Mesothelial cell of epicardium (in vitro differentiated cells): ENCODE measurements around the gene HTRA1. TPM values are rescaled to one million over a fixed set of nuclear protein-coding genes. Genes with fewer than 3 reads are reported as not detected.

Experiments used
- DNase-seq, 2 experiments: peaks; one replicate each; pipeline ENCODE4 v3.0.0; 2021; ENCODE audit warnings: low spot score in 2 of 2; ENCODE audit not compliant: unreplicated experiment in 2 of 2
- H3K27ac Mint-ChIP-seq: 2 replicates; pipeline ENCODE4 v1.8.0; 2021; ENCODE audit warnings: mixed read lengths
- H3K27me3 Mint-ChIP-seq: 2 replicates; pipeline ENCODE4 v1.8.0; 2021; ENCODE audit warnings: low read depth, mixed read lengths
- H3K36me3 Mint-ChIP-seq: 2 replicates; pipeline ENCODE4 v1.8.0; 2021; ENCODE audit warnings: mixed read lengths
- H3K4me1 Mint-ChIP-seq: 2 replicates; pipeline ENCODE4 v1.8.0; 2021; ENCODE audit warnings: mixed read lengths
- H3K4me3 Mint-ChIP-seq: 2 replicates; pipeline ENCODE4 v1.8.0; 2021; ENCODE audit warnings: mild to moderate bottlenecking, moderate library complexity, mixed read lengths
- H3K9me3 Mint-ChIP-seq: 2 replicates; pipeline ENCODE4 v1.8.0; 2021; ENCODE audit warnings: mixed read lengths
- CTCF ChIP-seq: fragments of 200-600 bp; sonication (generic); IDR thresholded peaks from one replicate; pipeline ENCODE4 v1.5.0; 2021; ENCODE audit warnings: antibody characterized with exemption; ENCODE audit not compliant: unreplicated experiment
- total RNA-seq: library from RNA; stranded (reverse); gene quantifications from 3 replicates; pipeline ENCODE4 v1.2.1, GENCODE V29; 2021

HTRA1 gene
- total RNA-seq, 1 donor from 2014 or later: 12.2 TPM

- DNase-seq: no peak
These were observed 14.5 kb upstream of the HTRA1 start for GRCh38 chr10:122446668-122447423.

GRCh38 chr10:122448600-122448999 lies 12.8 kb upstream of the HTRA1 start:
- no peak for DNase-seq
- H3K36me3 Mint-ChIP-seq: no peaks in the 10 kb centered on the region

More at GRCh38 chr10:122446668-122447423, 14.5 kb upstream of the HTRA1 start:
- Mint-ChIP-seq H3K4me3 (no peak overlapping the region), H3K27ac (no peak overlapping the region), H3K9me3 (peaks cover 16% of the 10 kb centered on the region), H3K27me3 (no peaks in the 10 kb centered on the region), H3K36me3 (no peaks in the 10 kb centered on the region), H3K4me1 (peaks cover 4% of the 10 kb centered on the region)
- TF ChIP-seq CTCF: no peak

GRCh38 chr10:122449153-122449552 lies 12.2 kb upstream of the HTRA1 start:
- Mint-ChIP-seq H3K9me3 (peaks cover 16% of the 10 kb centered on the region), H3K27me3 (no peaks in the 10 kb centered on the region), H3K4me3 (no peak overlapping the region), H3K4me1 (peaks cover 6% of the 10 kb centered on the region), H3K27ac (no peak overlapping the region), H3K36me3 (peaks cover 1% of the 10 kb centered on the region)
- no peak for TF ChIP-seq CTCF
- no peak for DNase-seq

More at GRCh38 chr10:122448600-122448999, 12.8 kb upstream of the HTRA1 start:
- H3K4me1 Mint-ChIP-seq: peaks cover 4% of the 10 kb centered on the region
- H3K27me3 Mint-ChIP-seq: no peaks in the 10 kb centered on the region
- no peak overlapping the region for H3K27ac Mint-ChIP-seq
- H3K9me3 Mint-ChIP-seq: peaks cover 16% of the 10 kb centered on the region
- no peak overlapping the region for H3K4me3 Mint-ChIP-seq
- TF ChIP-seq CTCF: no peak

GRCh38 chr10:122450353-122450990 lies 10.9 kb upstream of the HTRA1 start:
- H3K27ac Mint-ChIP-seq: no peak overlapping the region
- H3K36me3 Mint-ChIP-seq: peaks cover 1% of the 10 kb centered on the region
- H3K9me3 Mint-ChIP-seq: peaks cover 12% of the 10 kb centered on the region
- TF ChIP-seq CTCF: no peak
- peaks cover 10% of the 10 kb centered on the region for H3K4me1 Mint-ChIP-seq
- no peak overlapping the region for H3K4me3 Mint-ChIP-seq
- H3K27me3 Mint-ChIP-seq: no peaks in the 10 kb centered on the region
- no peak for DNase-seq

GRCh38 chr10:122454071-122454470 lies 7.3 kb upstream of the HTRA1 start:
- Mint-ChIP-seq H3K4me1 (peaks cover 10% of the 10 kb centered on the region), H3K27ac (no peak overlapping the region), H3K36me3 (peaks cover 1% of the 10 kb centered on the region), H3K27me3 (peaks cover 13% of the 10 kb centered on the region), H3K4me3 (no peak overlapping the region), H3K9me3 (no peaks in the 10 kb centered on the region)
- TF ChIP-seq CTCF: no peak
- DNase-seq: no peak
